ENCODE data around the gene ZNF581. TPM values are rescaled to one million over a fixed set of nuclear protein-coding genes. Genes with fewer than 3 reads are reported as not detected.
A peak's percentile ranks its signal among the peaks of the same experiment; 100 is the strongest.

ZNF581 gene
- total RNA-seq, 3 donors from 2014 or later, result 46.2 to 54.1 (median 52.7) TPM

- Mint-ChIP-seq H3K4me1 (ENCODE audit: low read depth) (peaks cover 48% of the 10 kb centered on the region), H3K4me3 (peak overlapping the region; percentile 96), H3K27me3 (ENCODE audit: low read depth) (no peaks in the 10 kb centered on the region), H3K36me3 (ENCODE audit: insufficient read depth) (peaks cover 6% of the 10 kb centered on the region), H3K9me3 (no peaks in the 10 kb centered on the region)
- ATAC-seq, result no peak
- no peak for DNase-seq
These were observed 2.0 kb downstream of the ZNF581 start for GRCh38 chr19:55645512-55645881.

GRCh38 chr19:55646889-55647731 lies 3.7 kb downstream of the ZNF581 start:
- Mint-ChIP-seq H3K4me3 (peak overlapping the region; percentile 80), H3K9me3 (no peaks in the 10 kb centered on the region)

GRCh38 chr19:55647732-55648584 lies 4.5 kb downstream of the ZNF581 start, which contains the start of gene CCDC106:
Gene CCDC106 (plus strand): TSS chr19:55648212. CDS start chr19:55649047, 835 bp downstream.
- peak; percentile 61 for DNase-seq
- Mint-ChIP-seq H3K4me1 (ENCODE audit: low read depth) (peaks cover 44% of the 10 kb centered on the region), H3K4me3 (peak within 1 kb of the TSS; percentile 80)

More at GRCh38 chr19:55646889-55647731, 3.7 kb downstream of the ZNF581 start:
- Mint-ChIP-seq H3K27me3 (ENCODE audit: low read depth) (no peaks in the 10 kb centered on the region), H3K36me3 (ENCODE audit: insufficient read depth) (peaks cover 6% of the 10 kb centered on the region), H3K4me1 (ENCODE audit: low read depth) (peaks cover 46% of the 10 kb centered on the region)
- DNase-seq, result no peak
- ATAC-seq, result no peak

DNA sequence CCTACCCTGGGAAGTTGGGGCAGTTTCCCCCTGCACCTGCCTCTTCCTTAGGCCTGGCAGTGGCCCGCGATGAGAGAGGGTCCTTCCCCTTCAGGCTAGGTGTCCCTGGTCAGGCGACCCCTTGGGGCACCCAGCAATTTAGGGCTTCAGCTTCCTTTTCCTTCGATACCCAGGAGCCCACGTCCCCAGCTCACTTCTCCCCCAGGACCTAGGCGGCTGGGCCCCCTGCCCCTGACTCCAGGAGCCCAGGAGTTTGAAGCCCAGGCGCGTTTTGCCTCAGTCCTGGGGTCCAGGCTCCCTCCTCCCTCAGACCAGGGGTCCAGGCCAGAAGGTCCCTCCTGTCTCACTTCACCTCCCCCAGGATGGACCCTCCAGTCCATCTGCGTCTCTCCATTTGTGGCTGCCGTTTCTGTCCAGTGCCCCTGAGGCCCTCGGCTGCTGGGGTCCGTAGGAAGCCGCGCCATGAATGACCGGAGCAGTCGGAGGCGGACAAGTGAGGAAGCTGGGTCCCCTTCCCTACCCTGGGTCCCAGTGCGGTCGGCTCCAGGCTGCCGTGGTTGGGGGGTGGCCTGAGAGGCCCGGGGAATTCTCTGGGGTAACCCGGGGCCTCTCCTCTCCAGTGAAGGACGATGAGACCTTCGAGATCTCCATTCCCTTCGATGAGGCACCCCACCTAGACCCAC lies 5.3 kb downstream of the ZNF581 start:
- DNase-seq (no peak), ATAC-seq (no peak)
- Mint-ChIP-seq H3K27me3 (ENCODE audit: low read depth) (no peaks in the 10 kb centered on the region), H3K4me3 (peak overlapping the region; percentile 76), H3K4me1 (ENCODE audit: low read depth) (peaks cover 39% of the 10 kb centered on the region), H3K36me3 (ENCODE audit: insufficient read depth) (peaks cover 6% of the 10 kb centered on the region), H3K9me3 (no peaks in the 10 kb centered on the region)

More at GRCh38 chr19:55647732-55648584, 4.5 kb downstream of the ZNF581 start, which contains the start of gene CCDC106:
- H3K9me3 Mint-ChIP-seq, result no peaks in the 10 kb centered on the region
- no peaks in the 10 kb centered on the region for H3K27me3 Mint-ChIP-seq (ENCODE audit: low read depth)
- peaks cover 6% of the 10 kb centered on the region for H3K36me3 Mint-ChIP-seq (ENCODE audit: insufficient read depth)
- peak; percentile 11 to 19 for ATAC-seq

GRCh38 chr19:55649268-55650125 lies 6.0 kb downstream of the ZNF581 start:
- DNase-seq (no peak), ATAC-seq (no peak)
- H3K36me3 Mint-ChIP-seq (ENCODE audit: insufficient read depth), result peaks cover 6% of the 10 kb centered on the region
- H3K27me3 Mint-ChIP-seq (ENCODE audit: low read depth), result no peaks in the 10 kb centered on the region
- no peaks in the 10 kb centered on the region for H3K9me3 Mint-ChIP-seq
- peaks cover 39% of the 10 kb centered on the region for H3K4me1 Mint-ChIP-seq (ENCODE audit: low read depth)
- H3K4me3 Mint-ChIP-seq, result peak overlapping the region; percentile 76

DNA sequence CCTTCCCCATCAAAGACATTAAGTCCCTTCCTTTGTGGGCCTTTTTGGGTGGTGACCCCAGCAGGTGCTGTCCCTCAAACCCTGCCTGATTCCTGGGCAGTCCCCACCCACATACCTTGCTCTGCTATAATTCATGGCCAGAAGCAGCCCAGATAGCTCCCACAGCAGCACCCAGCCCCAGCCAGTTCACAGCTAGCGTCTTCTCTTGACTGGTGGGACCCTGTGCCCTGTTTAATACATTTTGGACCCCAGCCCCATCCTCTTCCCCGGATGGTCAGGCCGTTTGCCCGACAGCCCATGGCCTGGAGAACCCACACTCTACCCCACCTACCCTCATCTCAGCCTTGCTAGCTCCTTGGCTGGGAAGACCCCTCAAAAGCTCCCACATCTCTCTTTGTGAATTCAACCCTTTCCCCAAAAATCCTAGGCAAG lies 6.7 kb downstream of the ZNF581 start:
- Mint-ChIP-seq H3K27me3 (ENCODE audit: low read depth) (no peaks in the 10 kb centered on the region), H3K4me3 (no peak overlapping the region), H3K36me3 (ENCODE audit: insufficient read depth) (peaks cover 6% of the 10 kb centered on the region), H3K4me1 (ENCODE audit: low read depth) (peaks cover 39% of the 10 kb centered on the region), H3K9me3 (no peaks in the 10 kb centered on the region)
- DNase-seq (no peak), ATAC-seq (no peak)

DNA sequence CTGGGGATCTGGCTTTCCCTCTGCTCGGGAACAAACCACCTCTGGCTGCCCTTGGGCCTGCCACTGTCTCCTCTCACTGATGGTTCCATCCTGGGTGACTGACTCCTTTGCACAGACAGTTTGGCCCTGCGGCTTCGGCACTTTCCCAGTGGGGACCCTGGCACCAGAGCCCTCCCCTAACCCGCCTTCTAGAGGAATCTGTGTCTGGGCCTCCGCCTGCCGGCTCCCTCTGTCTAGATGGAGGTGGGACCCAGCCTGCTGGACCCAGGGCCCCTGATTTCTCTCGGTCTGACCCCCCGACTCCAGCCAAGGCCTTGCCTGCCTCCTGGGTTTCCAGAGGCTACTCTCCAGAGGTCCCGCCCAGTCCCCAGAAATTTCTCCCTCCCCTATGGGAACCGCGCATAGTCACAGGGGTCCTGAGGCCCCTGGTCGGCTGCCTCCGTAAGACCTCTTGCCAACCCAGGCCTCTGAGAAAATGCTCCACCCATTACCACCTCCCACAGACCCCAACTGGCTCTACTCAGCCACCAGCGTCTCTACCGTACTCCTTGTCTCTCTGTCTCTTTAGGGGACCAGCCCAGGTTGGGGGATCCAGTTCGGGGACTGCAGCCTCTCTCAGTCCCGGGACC lies 7.3 kb downstream of the ZNF581 start:
- Mint-ChIP-seq H3K4me3 (peak overlapping the region; percentile 33), H3K27me3 (ENCODE audit: low read depth) (no peaks in the 10 kb centered on the region), H3K4me1 (ENCODE audit: low read depth) (peaks cover 34% of the 10 kb centered on the region), H3K36me3 (ENCODE audit: insufficient read depth) (peaks cover 5% of the 10 kb centered on the region), H3K9me3 (no peaks in the 10 kb centered on the region)
- ATAC-seq (no peak), DNase-seq (no peak)

DNA sequence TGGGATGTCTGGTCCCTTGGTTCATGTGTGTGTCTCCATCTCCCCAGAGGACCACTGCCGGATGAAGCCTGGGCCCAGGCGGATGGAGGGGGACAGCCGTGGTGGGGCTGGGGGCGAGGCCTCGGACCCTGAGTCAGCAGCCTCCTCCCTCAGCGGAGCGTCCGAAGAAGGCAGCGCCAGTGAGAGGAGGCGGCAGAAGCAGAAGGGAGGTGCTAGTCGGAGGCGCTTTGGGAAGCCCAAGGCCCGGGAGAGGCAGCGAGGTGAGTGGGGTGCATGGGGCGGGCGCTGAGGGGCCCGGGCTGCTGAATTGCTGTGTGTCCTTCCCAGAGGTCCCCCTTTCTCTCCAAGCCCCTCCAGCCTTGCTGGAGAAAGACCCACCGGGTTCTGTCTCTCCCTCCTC lies 7.8 kb downstream of the ZNF581 start:
- ATAC-seq (no peak), DNase-seq (no peak)
- peaks cover 10% of the 10 kb centered on the region for H3K36me3 Mint-ChIP-seq (ENCODE audit: insufficient read depth)
- H3K27me3 Mint-ChIP-seq (ENCODE audit: low read depth), result no peaks in the 10 kb centered on the region
- peak overlapping the region; percentile 33 for H3K4me3 Mint-ChIP-seq
- peaks cover 38% of the 10 kb centered on the region for H3K4me1 Mint-ChIP-seq (ENCODE audit: low read depth)
- no peaks in the 10 kb centered on the region for H3K9me3 Mint-ChIP-seq

DNA sequence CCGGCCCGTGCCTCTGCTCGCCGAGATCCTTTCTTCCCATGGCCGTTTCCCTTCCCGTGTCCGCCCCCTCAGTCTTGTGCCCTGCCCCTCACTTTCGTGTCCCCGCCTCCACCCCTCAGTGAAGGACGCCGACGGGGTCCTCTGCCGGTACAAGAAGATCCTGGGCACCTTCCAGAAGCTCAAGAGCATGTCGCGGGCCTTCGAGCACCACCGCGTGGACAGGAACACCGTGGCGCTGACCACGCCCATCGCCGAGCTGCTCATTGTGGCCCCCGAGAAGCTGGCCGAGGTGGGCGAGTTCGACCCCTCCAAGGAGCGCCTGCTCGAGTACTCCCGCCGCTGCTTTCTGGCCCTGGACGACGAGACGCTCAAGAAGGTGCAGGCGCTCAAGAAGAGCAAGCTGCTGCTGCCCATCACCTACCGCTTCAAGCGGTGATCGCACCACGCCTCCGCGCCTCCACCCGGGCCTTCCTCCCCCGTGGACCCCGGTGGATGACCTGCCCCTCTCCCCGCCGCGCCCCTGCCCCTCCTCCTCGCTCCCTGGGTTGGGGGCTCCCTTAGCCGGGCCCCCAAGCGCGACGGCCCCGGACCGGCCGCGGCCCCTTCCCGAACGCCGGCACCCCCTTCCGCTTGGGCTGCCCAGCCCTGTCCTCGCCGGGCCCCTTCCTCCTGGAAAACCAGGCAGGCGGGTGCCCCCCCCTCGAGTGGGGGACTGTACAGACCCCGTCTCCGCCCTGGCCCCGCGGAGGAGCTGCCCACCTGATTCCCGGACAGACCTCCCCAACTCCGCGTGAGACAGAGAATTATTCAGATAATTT lies 9.1 kb downstream of the ZNF581 start:
- DNase-seq, result no peak
- ATAC-seq, result no peak
- H3K9me3 Mint-ChIP-seq, result no peaks in the 10 kb centered on the region
- H3K36me3 Mint-ChIP-seq (ENCODE audit: insufficient read depth), result peaks cover 14% of the 10 kb centered on the region
- peaks cover 37% of the 10 kb centered on the region for H3K4me1 Mint-ChIP-seq (ENCODE audit: low read depth)
- H3K27me3 Mint-ChIP-seq (ENCODE audit: low read depth), result no peaks in the 10 kb centered on the region
- no peak overlapping the region for H3K4me3 Mint-ChIP-seq

DNA sequence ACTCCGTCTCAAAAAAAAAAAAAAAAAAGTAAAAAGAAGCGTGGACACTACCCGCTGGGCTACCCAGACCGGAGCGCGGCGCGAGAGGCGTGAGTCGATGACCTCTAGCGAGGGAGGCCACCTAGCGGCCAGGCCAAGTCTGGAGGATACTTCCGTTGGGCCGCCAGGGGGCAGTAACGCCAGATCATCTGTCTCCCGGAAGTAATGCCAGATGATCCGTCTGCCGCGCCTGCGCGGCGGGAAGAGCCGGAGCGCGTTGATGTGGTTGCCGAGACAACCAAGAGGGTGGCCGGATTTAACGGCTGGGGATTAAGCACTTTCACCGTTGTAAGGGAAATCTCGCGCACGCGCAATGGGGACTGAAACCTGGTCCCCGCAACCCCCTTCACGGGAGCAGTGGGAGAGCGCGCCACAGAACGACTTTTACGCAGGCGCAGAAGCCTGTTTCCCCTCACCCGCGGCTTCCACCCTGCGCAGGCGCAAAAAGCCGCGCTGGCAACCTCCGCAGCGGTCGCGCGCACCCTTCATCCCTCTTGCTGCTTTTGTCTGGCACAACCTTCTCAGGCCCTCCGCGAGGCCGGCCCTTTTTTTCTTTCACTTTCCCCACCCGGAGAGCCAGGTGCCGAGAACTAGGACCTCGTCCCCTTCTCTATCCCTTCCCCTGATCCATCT lies 10.3 kb downstream of the ZNF581 start:
- peak; percentile 99 for DNase-seq
- Mint-ChIP-seq H3K27me3 (ENCODE audit: low read depth) (no peaks in the 10 kb centered on the region), H3K9me3 (no peaks in the 10 kb centered on the region), H3K4me1 (ENCODE audit: low read depth) (peaks cover 40% of the 10 kb centered on the region), H3K36me3 (ENCODE audit: insufficient read depth) (peaks cover 19% of the 10 kb centered on the region), H3K4me3 (peak overlapping the region; percentile 91)
- peak; percentile 57 to 59 for ATAC-seq

DNA sequence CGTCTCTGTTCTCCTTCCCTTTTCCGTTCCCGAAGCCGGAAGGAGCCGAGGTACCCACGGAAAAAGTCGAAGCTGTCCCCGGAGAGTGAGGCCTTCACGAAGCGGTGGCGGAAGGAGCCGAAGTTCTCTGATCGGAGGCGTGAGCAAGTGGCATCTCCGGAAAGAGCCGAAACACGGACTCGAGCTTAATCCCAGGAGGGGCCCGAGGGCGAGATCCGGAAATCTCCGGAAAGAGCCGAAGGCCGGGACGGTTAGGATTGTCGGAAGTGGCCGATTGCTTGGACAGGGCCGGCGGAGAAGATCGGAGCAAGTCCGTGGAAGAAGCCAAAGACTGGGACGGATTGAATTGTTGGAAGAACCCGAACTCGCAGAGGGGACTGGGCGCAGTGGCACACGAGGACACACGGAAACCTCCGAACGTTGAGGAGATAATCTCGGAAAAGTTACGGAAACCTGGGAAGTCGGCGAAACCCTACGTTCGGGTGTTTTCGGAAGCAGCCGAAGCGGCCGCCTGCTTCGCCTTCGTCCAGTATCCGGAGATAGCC lies 10.9 kb downstream of the ZNF581 start:
- peaks cover 39% of the 10 kb centered on the region for H3K4me1 Mint-ChIP-seq (ENCODE audit: low read depth)
- no peaks in the 10 kb centered on the region for H3K27me3 Mint-ChIP-seq (ENCODE audit: low read depth)
- H3K4me3 Mint-ChIP-seq, result peak overlapping the region; percentile 91
- peak; percentile 97 for DNase-seq
- H3K9me3 Mint-ChIP-seq, result no peaks in the 10 kb centered on the region
- peak; percentile 73 to 81 for ATAC-seq
- peaks cover 21% of the 10 kb centered on the region for H3K36me3 Mint-ChIP-seq (ENCODE audit: insufficient read depth)
